GM12878 (cell line): ENCODE results near the gene EBP.

ENCODE experiments used
- BRCA1 ChIP-seq: IDR thresholded peaks from 2 replicates; pipeline ENCODE4 v1.6.1; 2011; ENCODE audit warnings: low read depth, low read length, improper control_type of control experiment
- CEBPB ChIP-seq, 2 experiments: fragments of 150-350 bp in 1 of 2; IDR thresholded peaks; 2 replicates each; pipeline ENCODE4 v1.6.1; 2012 to 2014; ENCODE audit warnings: low read depth in 2 of 2, low read length in 2 of 2, borderline replicate concordance in 1 of 2, inconsistent platforms in 1 of 2
- CHD2 ChIP-seq: IDR thresholded peaks from 2 replicates; pipeline ENCODE4 v1.6.1; 2011; ENCODE audit warnings: low read depth, low read length, improper control_type of control experiment, borderline replicate concordance
- EGR1 ChIP-seq, 2 experiments: IDR thresholded peaks; 1 replicate in 1 of 2; 2 replicates in 1 of 2; pipeline ENCODE4 v1.6.1; 2011 to 2012; ENCODE audit warnings: low read depth in 2 of 2, low read length in 2 of 2, borderline replicate concordance in 1 of 2, mild to moderate bottlenecking in 1 of 2, moderate library complexity in 1 of 2
- GABPA ChIP-seq: IDR thresholded peaks from 2 replicates; pipeline ENCODE4 v1.6.1; 2014; ENCODE audit warnings: antibody characterized with exemption, low read depth, mild to moderate bottlenecking, inconsistent platforms
- HDAC6 ChIP-seq: fragments of 200-600 bp; sonication (generic); IDR thresholded peaks from one replicate; pipeline ENCODE4 v1.8.0; 2017; ENCODE audit warnings: antibody characterized with exemption; ENCODE audit not compliant: unreplicated experiment
- MXI1 ChIP-seq: fragments of 150-350 bp; IDR thresholded peaks from 2 replicates; pipeline ENCODE4 v1.6.1; 2011; ENCODE audit warnings: low read depth, mild to moderate bottlenecking, inconsistent platforms, low read length, improper control_type of control experiment
- NBN ChIP-seq: fragments of 450-650 bp; IDR thresholded peaks from 2 replicates; pipeline ENCODE4 v1.6.1; 2016
- POLR2A ChIP-seq: IDR thresholded peaks from 2 replicates; pipeline ENCODE4 v1.6.1; 2011; ENCODE audit warnings: low read depth, mild to moderate bottlenecking, low read length
- SREBF2 ChIP-seq: IDR thresholded peaks from 2 replicates; pipeline ENCODE4 v1.6.1; 2012; ENCODE audit warnings: mild to moderate bottlenecking, low read length
- STAT3 ChIP-seq: IDR thresholded peaks from 2 replicates; pipeline ENCODE4 v1.6.1; 2011; ENCODE audit warnings: low read depth, low read length, improper control_type of control experiment
- YY1 ChIP-seq: IDR thresholded peaks from 2 replicates; pipeline ENCODE4 v1.6.1; 2011; ENCODE audit warnings: low read depth, mild to moderate bottlenecking, low read length
- TF ChIP-seq, protein P1 (sequence below): fragments of 150-350 bp; IDR thresholded peaks from 2 replicates; pipeline ENCODE4 v1.6.1; 2016; ENCODE audit warnings: low read depth, low read length
- TF ChIP-seq, protein P2 (sequence below), 3 experiments: IDR thresholded peaks in 2 of 3; conservative IDR thresholded peaks in 1 of 3; 2 replicates each; pipeline ENCODE4 v1.5.1; 2011; ENCODE audit warnings: low read depth in 3 of 3, low read length in 3 of 3, mild to moderate bottlenecking in 3 of 3, control low read depth in 2 of 3, moderate library complexity in 2 of 3, inconsistent platforms in 1 of 3, mixed read lengths in 1 of 3; ENCODE audit not compliant: control insufficient read depth in 2 of 3, insufficient read depth in 1 of 3; ENCODE audit errors: extremely low read depth in 1 of 3

DNA sequence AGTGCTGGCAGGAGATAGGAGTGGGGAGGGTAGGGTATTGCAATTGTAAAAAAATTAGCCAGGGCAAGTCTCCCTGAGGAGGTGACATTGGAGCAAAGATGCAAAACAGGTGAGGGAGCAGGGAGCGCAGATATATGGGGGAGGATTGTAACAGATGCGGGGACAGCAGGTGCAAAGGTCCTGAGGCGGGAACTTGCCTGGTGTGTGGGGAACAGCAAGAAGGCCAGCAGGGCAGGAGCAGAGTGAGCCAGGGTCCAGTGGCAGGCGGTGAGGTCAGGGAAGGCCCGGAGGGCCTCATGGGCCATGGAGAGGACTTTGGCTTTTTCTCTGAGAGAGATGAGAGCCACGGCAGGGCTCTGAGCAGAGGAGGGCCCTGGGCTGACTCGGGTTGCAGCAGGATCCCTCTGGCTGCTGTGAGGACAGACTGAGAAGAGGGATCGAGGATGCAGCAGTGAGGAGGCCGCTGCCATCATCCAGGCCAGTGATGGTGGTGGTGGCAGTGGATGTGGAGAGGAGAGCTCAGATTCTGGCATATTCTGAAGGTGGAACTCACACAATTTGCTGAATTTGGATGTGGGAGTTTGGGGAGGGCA, 6.6 kb upstream of the EBP start:
- no peak for TF ChIP-seq GABPA
- TF ChIP-seq BRCA1: no peak
- no peak for TF ChIP-seq CHD2
- no peak for TF ChIP-seq POLR2A
- no peak for TF ChIP-seq SREBF2
- TF ChIP-seq MXI1: no peak
- no peak for TF ChIP-seq NBN
- TF ChIP-seq, protein P1, sequence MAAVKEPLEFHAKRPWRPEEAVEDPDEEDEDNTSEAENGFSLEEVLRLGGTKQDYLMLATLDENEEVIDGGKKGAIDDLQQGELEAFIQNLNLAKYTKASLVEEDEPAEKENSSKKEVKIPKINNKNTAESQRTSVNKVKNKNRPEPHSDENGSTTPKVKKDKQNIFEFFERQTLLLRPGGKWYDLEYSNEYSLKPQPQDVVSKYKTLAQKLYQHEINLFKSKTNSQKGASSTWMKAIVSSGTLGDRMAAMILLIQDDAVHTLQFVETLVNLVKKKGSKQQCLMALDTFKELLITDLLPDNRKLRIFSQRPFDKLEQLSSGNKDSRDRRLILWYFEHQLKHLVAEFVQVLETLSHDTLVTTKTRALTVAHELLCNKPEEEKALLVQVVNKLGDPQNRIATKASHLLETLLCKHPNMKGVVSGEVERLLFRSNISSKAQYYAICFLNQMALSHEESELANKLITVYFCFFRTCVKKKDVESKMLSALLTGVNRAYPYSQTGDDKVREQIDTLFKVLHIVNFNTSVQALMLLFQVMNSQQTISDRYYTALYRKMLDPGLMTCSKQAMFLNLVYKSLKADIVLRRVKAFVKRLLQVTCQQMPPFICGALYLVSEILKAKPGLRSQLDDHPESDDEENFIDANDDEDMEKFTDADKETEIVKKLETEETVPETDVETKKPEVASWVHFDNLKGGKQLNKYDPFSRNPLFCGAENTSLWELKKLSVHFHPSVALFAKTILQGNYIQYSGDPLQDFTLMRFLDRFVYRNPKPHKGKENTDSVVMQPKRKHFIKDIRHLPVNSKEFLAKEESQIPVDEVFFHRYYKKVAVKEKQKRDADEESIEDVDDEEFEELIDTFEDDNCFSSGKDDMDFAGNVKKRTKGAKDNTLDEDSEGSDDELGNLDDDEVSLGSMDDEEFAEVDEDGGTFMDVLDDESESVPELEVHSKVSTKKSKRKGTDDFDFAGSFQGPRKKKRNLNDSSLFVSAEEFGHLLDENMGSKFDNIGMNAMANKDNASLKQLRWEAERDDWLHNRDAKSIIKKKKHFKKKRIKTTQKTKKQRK: no peak
- no peak for TF ChIP-seq EGR1 (IDR thresholded peaks at IDR 0.05; ENCODE audit: borderline replicate concordance in 1 of 2, low read depth in 2 of 2, low read length in 2 of 2)
- TF ChIP-seq YY1: no peak
- no peak for TF ChIP-seq STAT3
- TF ChIP-seq HDAC6: no peak
- TF ChIP-seq, protein P2, sequence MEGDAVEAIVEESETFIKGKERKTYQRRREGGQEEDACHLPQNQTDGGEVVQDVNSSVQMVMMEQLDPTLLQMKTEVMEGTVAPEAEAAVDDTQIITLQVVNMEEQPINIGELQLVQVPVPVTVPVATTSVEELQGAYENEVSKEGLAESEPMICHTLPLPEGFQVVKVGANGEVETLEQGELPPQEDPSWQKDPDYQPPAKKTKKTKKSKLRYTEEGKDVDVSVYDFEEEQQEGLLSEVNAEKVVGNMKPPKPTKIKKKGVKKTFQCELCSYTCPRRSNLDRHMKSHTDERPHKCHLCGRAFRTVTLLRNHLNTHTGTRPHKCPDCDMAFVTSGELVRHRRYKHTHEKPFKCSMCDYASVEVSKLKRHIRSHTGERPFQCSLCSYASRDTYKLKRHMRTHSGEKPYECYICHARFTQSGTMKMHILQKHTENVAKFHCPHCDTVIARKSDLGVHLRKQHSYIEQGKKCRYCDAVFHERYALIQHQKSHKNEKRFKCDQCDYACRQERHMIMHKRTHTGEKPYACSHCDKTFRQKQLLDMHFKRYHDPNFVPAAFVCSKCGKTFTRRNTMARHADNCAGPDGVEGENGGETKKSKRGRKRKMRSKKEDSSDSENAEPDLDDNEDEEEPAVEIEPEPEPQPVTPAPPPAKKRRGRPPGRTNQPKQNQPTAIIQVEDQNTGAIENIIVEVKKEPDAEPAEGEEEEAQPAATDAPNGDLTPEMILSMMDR (IDR thresholded peaks at IDR 0.05 in 2 of 3, conservative IDR thresholded peaks at IDR 0.05 in 1 of 3; ENCODE audit: control insufficient read depth in 2 of 3, extremely low read depth in 1 of 3, insufficient read depth in 1 of 3, low read depth in 3 of 3, low read length in 3 of 3): no peak
- no peak for TF ChIP-seq CEBPB (IDR thresholded peaks at IDR 0.05; ENCODE audit: borderline replicate concordance in 1 of 2, low read depth in 2 of 2, low read length in 2 of 2)
